ENCODE data around the gene COPS4. TPM values are rescaled to one million over a fixed set of nuclear protein-coding genes. Genes with fewer than 3 reads are reported as not detected.
"Not testable (repeated sequence)": the region's sequence is repeated elsewhere in the genome, so short reads cannot be mapped to it uniquely, and the experiment has no call there.

The COPS4 gene
- total and polyA plus RNA-seq, 8 donors: 27.8 to 77.0 (median 66.5) TPM

DNA sequence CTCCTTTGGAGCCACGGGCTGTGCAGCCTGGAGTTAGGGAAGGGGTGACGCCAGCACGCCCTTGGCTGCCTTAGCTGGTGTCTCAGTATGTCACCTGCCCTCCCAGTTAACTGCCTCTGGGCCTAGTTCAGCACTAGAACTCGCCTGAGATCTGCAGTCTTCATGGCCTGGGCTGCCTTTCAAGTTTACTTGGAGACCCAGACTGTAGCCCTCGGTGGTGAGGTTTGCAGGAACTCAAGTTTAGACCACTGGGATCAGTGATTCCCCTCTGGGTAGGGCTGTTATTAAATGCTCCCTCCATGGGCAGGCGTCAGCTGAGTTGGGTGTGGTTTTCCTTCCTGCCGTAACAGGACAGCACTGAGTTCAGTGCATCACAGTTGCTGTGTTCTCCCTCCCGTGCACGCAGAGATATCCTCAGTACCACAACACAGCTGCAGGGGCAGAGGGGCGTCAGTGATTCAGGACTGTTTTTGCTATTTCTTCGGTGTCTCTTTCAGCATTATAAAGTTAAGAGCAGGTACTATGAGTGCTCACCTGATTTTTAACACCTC is 49.0 kb downstream of the COPS4 start:
- Histone ChIP-seq H3K36me3 (peaks cover 0 to 9% of the 10 kb centered on the region in 2 donors), H3K4me3 (no peak overlapping the region), H3K4me1 (peaks cover 0 to 11% of the 10 kb centered on the region in 2 donors), H3K27ac (peak overlapping the region in 1 of 2 donors; percentile 55), H3K9me3 (no peaks in the 10 kb centered on the region), H3K27me3 (no peaks in the 10 kb centered on the region)
- DNase-seq (no peak), ATAC-seq (peak; percentile 35)
- TF ChIP-seq, protein P1, sequence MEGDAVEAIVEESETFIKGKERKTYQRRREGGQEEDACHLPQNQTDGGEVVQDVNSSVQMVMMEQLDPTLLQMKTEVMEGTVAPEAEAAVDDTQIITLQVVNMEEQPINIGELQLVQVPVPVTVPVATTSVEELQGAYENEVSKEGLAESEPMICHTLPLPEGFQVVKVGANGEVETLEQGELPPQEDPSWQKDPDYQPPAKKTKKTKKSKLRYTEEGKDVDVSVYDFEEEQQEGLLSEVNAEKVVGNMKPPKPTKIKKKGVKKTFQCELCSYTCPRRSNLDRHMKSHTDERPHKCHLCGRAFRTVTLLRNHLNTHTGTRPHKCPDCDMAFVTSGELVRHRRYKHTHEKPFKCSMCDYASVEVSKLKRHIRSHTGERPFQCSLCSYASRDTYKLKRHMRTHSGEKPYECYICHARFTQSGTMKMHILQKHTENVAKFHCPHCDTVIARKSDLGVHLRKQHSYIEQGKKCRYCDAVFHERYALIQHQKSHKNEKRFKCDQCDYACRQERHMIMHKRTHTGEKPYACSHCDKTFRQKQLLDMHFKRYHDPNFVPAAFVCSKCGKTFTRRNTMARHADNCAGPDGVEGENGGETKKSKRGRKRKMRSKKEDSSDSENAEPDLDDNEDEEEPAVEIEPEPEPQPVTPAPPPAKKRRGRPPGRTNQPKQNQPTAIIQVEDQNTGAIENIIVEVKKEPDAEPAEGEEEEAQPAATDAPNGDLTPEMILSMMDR (IDR thresholded peaks at IDR 0.05): no peak
- intact Hi-C loops (cut with DNase I): no loop called here

DNA sequence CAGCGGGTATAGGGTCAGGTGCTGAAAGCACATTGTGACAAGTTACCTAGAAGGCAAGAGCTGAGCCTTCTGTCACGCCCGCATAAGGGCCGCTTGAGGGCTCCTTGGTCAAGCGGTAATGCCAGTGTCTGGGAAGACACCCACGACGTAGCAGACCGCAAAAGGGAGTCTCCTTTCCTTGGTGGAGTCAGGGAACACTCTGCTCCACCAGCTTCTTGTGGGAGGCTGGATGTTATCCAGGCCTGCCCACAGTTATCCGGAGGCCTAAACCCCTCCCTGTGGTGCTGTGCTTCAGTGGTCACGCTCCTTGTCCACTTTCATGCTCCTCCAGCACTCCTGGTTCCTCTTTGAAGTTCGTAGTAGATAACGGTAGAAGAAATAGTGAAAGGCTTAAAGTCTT is 50.0 kb downstream of the COPS4 start:
- peaks cover 0 to 12% of the 10 kb centered on the region in 2 donors for H3K36me3 ChIP-seq
- DNase-seq; H3K27me3 ChIP-seq; intact Hi-C loops (cut with DNase I); H3K4me3 ChIP-seq; H3K27ac ChIP-seq; ATAC-seq; H3K9me3 ChIP-seq: not testable (repeated sequence)
- peaks cover 0 to 11% of the 10 kb centered on the region in 2 donors for H3K4me1 ChIP-seq

DNA sequence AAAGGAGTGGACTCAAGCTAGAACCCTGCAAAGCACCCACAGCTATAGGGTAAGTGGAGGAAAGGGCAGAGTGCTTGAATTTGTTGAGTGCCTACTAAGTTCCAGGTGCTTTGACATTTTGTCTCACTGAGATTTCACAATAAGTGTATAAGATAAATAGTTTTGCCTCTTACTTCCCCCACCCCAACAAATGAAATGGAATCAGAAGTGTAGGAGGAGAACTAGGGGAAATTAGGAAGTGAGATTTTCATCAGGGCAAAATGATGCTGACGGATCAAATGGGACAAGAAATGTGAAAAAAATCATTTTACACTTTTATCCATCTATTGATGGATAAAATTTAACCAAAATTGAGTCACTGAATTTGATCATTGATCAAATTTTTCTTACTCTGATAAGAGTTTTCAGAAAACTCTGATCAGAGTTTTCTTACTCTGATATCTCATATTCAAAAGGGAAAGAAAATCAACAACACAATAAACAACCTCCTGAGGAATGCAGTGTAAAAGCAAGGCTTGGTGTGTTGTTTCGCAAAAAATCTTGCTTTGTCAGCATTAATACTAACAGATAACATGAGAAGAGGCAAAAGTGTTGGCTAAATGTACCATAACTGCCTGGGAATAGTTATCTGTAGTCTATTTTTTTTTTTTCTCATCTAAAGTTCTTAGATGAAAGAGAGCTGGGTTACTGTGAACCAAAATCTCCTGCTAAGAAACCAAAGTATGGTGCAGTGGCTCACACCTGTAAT is 54.6 kb downstream of the COPS4 start:
- no peak overlapping the region for H3K4me3 ChIP-seq
- no peaks in the 10 kb centered on the region for H3K9me3 ChIP-seq
- TF ChIP-seq, protein P1 (IDR thresholded peaks at IDR 0.05): no peak
- intact Hi-C loops (cut with DNase I): no loop called here
- H3K27me3 ChIP-seq: no peaks in the 10 kb centered on the region
- no peak for ATAC-seq
- H3K36me3 ChIP-seq: peaks cover 0 to 44% of the 10 kb centered on the region in 2 donors
- DNase-seq: no peak
- H3K4me1 ChIP-seq: peaks cover 0 to under 1% of the 10 kb centered on the region in 2 donors
- no peak overlapping the region for H3K27ac ChIP-seq

DNA sequence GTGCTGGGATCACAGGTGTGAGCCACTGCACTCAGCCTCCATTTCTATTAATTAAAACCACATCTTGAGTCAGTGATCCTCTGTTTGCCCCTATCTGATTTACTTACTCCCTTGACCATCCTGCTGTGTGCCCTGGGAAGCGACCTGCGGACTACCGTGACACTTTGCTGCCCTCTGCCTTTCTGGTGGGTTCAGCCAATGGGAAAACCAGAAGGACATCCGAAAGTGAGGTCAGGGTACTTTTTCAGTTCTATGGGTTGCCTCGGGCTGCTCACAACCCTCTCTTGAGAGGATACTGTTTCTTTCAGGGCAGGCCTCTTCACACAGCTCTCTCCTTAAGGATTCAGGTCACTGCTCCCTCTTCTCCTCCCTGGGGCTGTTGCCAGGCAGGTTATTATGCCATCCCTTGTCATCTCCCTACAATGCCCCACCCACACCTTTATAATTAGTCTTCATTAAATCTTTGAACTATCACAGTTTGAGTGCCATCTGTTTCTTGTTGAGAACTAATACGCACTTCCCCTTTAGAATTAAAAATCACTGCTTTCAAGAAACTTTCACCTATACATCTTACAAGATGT is 58.2 kb downstream of the COPS4 start:
- H3K9me3 ChIP-seq: no peaks in the 10 kb centered on the region
- no peak overlapping the region for H3K27ac ChIP-seq
- intact Hi-C loops (cut with DNase I): no loop called here
- H3K36me3 ChIP-seq: peaks cover 0 to 49% of the 10 kb centered on the region in 2 donors
- DNase-seq: no peak
- no peaks in the 10 kb centered on the region for H3K4me1 ChIP-seq
- H3K4me3 ChIP-seq: no peak overlapping the region
- TF ChIP-seq, protein P1 (IDR thresholded peaks at IDR 0.05): no peak
- no peak for ATAC-seq
- H3K27me3 ChIP-seq: peaks cover 0 to under 1% of the 10 kb centered on the region in 2 donors

DNA sequence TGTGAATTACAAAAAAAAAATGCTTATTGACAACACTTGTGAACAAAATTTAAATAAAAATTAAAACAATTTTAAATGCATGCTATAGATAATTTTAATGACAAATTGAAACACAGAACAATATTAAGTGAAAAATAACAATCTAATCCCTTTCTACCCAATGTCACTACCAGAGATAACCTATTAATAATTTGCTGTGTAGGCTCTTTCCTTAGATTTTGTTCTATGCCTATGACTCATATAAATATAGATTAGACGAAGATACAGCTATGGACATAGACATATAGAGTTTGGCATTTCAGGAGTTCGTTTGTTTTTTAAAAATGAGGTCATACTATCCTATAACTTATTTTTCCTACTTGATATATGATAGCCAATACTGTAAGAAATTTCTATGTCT is 61.4 kb downstream of the COPS4 start:
- H3K27ac ChIP-seq: no peak overlapping the region
- DNase-seq (no peak), ATAC-seq (no peak)
- TF ChIP-seq, protein P1 (IDR thresholded peaks at IDR 0.05): no peak
- intact Hi-C loops (cut with DNase I): no loop called here
- no peaks in the 10 kb centered on the region for H3K9me3 ChIP-seq
- H3K4me3 ChIP-seq: no peak overlapping the region
- H3K4me1 ChIP-seq: peaks cover 0 to 5% of the 10 kb centered on the region in 2 donors
- H3K36me3 ChIP-seq: peaks cover 0 to 48% of the 10 kb centered on the region in 2 donors
- H3K27me3 ChIP-seq: peaks cover 0 to 3% of the 10 kb centered on the region in 2 donors
